ENCODE results near the gene NDUFB7.
A peak's percentile ranks its signal among the peaks of the same experiment; 100 is the strongest.

The NDUFB7 gene

DNA sequence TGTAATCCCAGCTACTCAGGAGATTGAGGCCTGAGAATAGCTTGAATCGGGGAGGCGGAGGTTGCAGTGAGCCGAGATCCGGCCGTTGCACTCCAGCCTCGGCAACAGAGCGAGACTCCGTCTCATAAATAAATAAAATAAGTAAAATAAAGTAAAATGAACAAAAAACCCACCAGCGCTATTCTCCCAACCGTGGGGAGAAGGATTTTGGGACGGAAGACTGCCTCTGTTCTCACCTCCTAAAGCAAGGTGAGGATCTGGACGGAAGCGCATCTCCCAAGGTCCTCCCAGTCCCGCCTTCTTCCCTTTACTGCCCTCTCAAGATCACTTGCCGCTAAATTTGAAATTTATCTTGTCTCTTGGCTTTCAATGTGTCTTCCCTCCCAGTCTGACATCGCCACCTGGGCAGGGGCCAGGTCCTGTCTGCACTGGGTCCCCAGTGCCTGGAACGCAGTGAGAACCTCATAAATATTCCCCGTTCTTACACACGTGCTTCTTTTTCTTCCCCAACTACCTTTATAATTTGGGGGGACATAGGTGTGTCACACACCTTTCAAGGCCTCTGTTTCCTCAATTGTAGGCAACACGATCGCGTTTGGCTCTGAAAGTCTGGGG lies 52.5 kb downstream of the NDUFB7 start:
- no peak for DNase-seq

DNA sequence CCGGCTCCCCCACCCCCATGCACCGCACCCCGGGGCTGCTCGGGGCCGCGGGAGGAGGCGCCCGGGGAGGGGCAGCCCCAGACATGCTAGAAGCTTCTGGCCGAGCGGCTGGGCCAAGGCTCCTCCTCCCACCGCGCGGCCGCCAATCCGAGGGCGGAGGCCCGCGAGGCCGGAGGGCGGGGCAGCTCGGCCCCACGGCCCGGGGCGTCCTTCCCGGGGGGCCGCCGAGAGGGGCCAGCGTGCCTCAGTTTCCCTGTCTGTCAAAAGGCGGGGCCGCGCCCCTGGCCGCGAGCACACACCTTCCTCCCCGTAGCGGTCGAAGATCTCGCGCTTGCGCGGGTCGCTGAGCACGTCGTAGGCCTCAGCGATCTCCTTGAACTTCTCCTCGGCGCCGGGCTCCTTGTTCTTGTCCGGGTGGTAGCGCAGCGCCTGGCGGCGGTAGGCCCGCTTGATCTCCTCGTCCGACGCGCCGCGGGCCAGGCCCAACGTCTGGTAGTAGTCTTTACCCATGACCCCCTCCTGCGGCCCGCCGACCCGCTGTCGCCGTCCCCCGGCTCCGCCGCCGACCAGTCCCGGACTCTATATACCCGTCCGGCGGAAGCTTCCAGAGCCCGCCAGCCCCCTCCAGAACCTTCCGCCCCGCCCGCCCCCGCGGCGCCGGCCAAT lies 53.9 kb downstream of the NDUFB7 start, which contains the start of gene DNAJB1:
DNAJB1 (minus strand) TSS at position 558 of the 666 bp plus-strand sequence; CDS start at position 510, 48 bp downstream.
- peak; percentile 98 for DNase-seq

DNA sequence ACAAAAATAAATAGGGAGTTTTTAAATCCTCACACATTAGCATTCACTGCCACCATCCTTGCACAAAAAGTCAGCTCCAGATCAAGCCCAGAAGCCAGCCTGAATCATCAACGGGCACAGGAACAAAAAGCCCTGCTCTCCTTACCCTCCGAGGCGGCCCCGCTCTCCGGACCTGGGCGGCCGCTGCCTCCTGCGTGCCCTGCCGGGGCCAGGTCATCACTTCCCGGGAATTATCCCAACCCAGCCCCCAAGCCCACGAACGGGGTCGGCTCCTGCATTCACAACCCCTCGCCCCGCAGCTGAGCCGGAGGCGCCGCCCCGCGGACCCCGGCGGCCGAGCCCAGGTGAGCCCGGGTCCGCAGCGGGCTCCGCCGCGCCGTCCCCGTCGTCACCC lies 54.4 kb downstream of the NDUFB7 start:
- DNase-seq = no peak

DNA sequence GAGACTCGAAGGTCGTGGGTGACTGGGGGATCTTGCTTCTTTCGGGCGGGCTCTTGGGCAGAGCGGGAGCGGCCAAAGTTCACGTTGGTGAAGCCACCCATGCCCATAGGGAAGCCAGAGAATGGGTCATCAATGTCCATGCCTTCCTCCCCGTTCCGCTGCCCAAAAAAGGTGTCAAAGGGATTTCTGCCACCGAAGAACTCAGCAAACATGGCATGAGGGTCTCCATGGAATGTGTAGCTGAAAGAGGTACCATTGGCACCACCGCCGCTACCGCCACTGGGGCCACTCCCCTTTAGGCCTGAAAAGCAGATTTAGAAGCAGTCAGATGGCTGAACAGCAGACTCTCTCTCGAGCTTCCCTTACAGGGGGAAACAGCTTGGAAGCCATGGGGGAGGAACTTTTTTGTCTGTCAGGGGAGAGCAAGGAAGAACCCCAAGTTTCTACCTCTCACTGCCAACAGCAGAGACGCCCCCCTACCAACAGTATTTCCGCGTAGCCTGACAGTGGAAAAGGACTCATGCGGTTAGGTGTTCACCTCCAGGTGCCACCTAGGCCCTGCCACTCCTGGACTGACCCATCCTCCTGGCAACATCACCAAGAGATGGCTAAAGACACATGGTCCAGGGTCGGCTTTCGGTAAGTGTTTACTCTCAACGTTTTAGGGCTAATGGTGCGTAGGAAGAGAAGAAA lies 55.0 kb downstream of the NDUFB7 start:
- no peak for DNase-seq
